Subcutaneous adipose tissue (tissue), 4 donors: ENCODE results near the gene ADARB2. TPM values are rescaled to one million over a fixed set of nuclear protein-coding genes. Genes with fewer than 3 reads are reported as not detected.

Experiments used
- total RNA-seq, 4 donors: library from RNA; depleted of rRNA; stranded (reverse); fragments of >200 nt; gene quantifications; one replicate each; pipeline ENCODE4 v1.1.0, GENCODE V29; 2016
- TF ChIP-seq, protein P1 (sequence below): fragments of 450-650 bp; IDR thresholded peaks from one replicate; pipeline ENCODE4 v1.5.1; 2016; ENCODE audit warnings: low read depth, mild to moderate bottlenecking, control low read depth, antibody characterized with exemption, moderate library complexity

ADARB2 gene
- total RNA-seq, 4 donors from 2014 or later, result under 0.01 to 0.65 (median 0.44) TPM; not detected in 1

DNA sequence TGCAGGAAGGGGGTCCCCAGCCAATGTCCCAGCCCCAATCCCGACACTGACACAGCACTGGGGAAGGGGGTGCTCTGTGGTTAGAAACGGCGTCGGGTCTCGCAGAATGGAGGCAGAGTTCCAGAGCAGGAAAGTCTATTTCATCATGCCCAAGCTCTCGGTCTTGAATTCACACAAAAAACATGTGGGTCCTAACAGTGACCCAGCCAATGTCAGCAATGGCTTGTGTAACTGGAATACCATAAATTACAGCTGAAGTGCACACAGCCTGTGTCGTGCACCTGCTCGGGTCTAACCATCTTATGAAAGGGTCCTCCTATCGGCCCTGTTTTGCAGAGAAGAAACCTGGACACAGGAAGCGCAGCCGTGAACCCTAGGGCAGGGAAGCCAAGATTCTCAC, 324.1 kb downstream of the ADARB2 start:
- TF ChIP-seq, protein P1, sequence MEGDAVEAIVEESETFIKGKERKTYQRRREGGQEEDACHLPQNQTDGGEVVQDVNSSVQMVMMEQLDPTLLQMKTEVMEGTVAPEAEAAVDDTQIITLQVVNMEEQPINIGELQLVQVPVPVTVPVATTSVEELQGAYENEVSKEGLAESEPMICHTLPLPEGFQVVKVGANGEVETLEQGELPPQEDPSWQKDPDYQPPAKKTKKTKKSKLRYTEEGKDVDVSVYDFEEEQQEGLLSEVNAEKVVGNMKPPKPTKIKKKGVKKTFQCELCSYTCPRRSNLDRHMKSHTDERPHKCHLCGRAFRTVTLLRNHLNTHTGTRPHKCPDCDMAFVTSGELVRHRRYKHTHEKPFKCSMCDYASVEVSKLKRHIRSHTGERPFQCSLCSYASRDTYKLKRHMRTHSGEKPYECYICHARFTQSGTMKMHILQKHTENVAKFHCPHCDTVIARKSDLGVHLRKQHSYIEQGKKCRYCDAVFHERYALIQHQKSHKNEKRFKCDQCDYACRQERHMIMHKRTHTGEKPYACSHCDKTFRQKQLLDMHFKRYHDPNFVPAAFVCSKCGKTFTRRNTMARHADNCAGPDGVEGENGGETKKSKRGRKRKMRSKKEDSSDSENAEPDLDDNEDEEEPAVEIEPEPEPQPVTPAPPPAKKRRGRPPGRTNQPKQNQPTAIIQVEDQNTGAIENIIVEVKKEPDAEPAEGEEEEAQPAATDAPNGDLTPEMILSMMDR, result no peak

- TF ChIP-seq, protein P1, result no peak
These were observed 324.7 kb downstream of the ADARB2 start for GRCh38 chr10:1412531-1413189.

- TF ChIP-seq, protein P1, result no peak
These were observed 325.4 kb downstream of the ADARB2 start for GRCh38 chr10:1411956-1412355.

GRCh38 chr10:1411451-1411850, 325.9 kb downstream of the ADARB2 start:
- TF ChIP-seq, protein P1, result no peak

DNA sequence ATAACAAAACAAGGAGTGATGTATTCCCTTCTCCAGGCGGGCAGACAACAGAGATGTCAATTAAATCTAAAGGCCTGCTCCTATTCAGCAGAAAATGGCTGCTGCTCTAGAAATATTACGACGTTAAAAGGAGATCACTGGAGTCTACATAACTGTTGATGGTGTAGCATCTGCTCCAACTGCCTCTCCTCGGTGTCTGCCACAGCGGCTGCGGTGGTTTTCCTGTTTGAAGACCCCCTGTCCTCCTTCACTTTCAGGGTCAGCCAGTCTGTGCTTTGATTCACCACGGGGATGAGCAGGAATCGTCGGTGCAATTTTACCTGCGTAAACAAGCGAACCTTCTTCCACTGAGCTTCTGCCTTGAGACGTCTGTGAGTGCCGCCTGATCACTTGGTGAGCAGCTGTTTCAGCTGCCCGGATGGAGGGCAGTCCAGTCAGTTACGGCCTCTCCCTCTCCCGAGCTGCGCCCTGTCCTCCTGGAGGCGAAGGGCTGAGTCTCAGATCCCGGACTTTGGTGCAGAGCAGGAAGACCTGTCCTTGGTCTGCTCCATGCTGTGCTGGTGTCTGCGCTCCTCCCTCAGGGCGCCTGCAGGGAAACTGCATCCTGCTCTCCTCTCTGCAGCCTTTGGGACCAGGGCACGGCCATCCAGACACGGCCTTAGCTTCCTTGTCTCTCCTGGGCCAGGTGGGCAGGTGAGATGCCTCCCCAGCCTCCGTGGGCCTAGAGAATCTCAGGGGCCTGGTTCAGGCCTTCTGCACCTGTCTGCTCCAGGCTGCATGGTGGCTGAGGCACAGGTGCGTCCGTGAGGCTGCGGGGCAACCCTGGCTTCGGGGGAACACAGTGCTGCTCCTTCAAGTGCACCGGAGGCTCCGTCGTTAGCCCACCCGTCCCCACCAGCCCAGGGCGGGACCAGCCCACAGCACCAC, 326.6 kb downstream of the ADARB2 start:
- TF ChIP-seq, protein P1, result no peak

DNA sequence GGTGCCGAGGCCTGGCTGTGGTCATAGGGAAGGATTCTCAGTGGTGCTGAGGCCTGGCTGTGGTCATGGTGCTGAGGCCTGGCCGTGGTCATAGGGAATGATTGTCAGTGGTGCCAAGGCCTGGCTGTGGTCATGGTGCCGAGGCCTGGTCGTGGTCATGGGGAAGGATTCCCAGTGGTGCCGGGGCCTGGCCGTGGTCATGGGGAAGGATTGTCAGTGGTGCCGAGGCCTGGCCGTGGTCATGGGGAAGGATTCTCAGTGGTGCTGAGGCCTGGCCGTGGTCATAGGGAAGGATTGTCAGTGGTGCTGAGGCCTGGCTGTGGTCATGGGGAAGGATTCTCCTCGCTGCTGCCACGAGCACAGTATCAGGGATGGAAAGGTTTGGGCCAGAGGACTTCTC, 327.3 kb downstream of the ADARB2 start:
- TF ChIP-seq, protein P1, result no peak

GRCh38 chr10:1409392-1409791, 327.9 kb downstream of the ADARB2 start:
- TF ChIP-seq, protein P1, result no peak
